ENCODE results near the gene SULT2B1.

DNA sequence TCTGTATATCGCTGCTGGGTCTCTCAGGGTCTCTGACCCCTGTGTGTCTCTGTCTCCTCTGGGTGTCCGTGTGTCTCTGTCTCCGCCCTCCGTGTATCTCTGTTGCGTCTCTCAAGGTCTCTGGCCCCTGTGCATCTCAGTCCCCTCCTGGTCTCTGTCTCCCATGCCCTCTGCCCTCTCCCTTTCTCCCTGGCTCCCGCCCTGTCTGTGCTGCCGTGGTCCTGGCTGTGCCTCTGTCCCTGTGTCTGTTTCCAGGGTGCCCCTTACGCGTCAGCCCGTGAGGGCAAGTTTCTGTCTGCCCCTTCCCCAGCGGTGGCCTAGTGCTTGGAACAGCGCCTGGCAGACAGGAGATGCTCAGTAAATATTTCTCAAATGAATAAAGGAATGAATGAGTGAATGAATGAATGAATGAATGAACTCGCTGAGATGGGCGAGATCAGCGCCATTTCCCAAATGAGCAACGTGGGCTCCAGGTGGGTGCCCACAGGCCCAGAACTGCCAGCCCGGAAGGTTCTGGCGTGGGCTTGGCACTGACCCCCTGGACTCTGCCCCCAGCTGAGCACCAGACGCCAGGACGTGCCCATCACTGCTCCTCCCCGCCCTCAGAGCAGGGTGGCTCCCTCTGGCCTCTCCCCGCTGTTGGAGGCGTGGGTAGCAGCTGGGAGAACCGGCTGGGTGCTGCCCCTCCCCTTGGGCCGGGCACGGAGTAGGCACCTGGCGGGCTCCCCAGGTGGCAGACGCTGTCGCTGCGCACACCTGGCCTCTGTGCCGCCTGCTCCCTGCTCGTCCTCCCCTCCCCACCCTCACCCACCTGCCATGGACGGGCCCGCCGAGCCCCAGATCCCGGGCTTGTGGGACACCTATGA, at the start of gene SULT2B1:
- TF ChIP-seq, protein P1, sequence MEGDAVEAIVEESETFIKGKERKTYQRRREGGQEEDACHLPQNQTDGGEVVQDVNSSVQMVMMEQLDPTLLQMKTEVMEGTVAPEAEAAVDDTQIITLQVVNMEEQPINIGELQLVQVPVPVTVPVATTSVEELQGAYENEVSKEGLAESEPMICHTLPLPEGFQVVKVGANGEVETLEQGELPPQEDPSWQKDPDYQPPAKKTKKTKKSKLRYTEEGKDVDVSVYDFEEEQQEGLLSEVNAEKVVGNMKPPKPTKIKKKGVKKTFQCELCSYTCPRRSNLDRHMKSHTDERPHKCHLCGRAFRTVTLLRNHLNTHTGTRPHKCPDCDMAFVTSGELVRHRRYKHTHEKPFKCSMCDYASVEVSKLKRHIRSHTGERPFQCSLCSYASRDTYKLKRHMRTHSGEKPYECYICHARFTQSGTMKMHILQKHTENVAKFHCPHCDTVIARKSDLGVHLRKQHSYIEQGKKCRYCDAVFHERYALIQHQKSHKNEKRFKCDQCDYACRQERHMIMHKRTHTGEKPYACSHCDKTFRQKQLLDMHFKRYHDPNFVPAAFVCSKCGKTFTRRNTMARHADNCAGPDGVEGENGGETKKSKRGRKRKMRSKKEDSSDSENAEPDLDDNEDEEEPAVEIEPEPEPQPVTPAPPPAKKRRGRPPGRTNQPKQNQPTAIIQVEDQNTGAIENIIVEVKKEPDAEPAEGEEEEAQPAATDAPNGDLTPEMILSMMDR (IDR thresholded peaks at IDR 0.05), result no peak
- no peak for TF ChIP-seq EZH2 (IDR thresholded peaks at IDR 0.05)
